Nephron progenitor cell (in vitro differentiated cells): Measurements from ENCODE around the gene MCEMP1.
A peak's percentile ranks its signal among the peaks of the same experiment; 100 is the strongest.

Source experiments
- DNase-seq: peaks from one replicate; pipeline ENCODE4 v3.0.0; 2021
- H3K27ac Mint-ChIP-seq: 2 replicates; pipeline ENCODE4 v1.8.0; 2021; ENCODE audit warnings: mild to moderate bottlenecking, moderate library complexity, mixed read lengths
- H3K27me3 Mint-ChIP-seq: 2 replicates; pipeline ENCODE4 v1.8.0; 2021; ENCODE audit warnings: mild to moderate bottlenecking, low read depth, mixed read lengths; ENCODE audit not compliant: poor library complexity
- H3K36me3 Mint-ChIP-seq: 2 replicates; pipeline ENCODE4 v1.8.0; 2021; ENCODE audit warnings: low read depth, mixed read lengths
- H3K4me1 Mint-ChIP-seq: 2 replicates; pipeline ENCODE4 v1.8.0; 2021; ENCODE audit warnings: mixed read lengths
- H3K4me3 Mint-ChIP-seq: 2 replicates; pipeline ENCODE4 v1.8.0; 2021; ENCODE audit warnings: mild to moderate bottlenecking, moderate library complexity, mixed read lengths
- H3K9me3 Mint-ChIP-seq: 2 replicates; pipeline ENCODE4 v1.8.0; 2021; ENCODE audit warnings: mild to moderate bottlenecking, moderate library complexity, mixed read lengths
- TF ChIP-seq, protein P1 (sequence below): fragments of 200-600 bp; sonication (generic); IDR thresholded peaks from 2 replicates; pipeline ENCODE4 v1.5.0; 2021; ENCODE audit warnings: antibody characterized with exemption

MCEMP1 gene

DNA sequence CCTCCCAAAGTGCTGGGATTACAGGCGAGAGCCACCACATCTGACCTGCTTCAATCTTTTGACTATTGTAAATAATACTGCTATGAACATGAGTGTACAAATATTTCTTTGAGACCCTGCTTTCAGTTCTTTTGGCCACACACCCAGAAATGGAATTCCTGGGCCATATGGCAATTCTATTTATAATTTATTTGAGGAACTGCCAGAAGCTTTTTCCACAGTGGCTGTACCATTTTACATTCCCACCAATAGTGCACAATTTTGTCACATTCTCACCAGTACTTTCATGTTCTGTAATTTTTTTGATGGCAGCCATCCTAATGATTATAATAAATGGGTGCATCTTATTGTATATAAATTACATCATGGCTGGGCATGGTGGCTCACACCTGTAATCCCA is 38.8 kb downstream of the MCEMP1 start:
- Mint-ChIP-seq H3K4me1 (no peaks in the 10 kb centered on the region), H3K36me3 (no peaks in the 10 kb centered on the region), H3K27me3 (peaks cover 25% of the 10 kb centered on the region), H3K9me3 (peaks cover 13% of the 10 kb centered on the region), H3K4me3 (no peak overlapping the region), H3K27ac (no peak overlapping the region)
- DNase-seq, result no peak
- TF ChIP-seq, protein P1, sequence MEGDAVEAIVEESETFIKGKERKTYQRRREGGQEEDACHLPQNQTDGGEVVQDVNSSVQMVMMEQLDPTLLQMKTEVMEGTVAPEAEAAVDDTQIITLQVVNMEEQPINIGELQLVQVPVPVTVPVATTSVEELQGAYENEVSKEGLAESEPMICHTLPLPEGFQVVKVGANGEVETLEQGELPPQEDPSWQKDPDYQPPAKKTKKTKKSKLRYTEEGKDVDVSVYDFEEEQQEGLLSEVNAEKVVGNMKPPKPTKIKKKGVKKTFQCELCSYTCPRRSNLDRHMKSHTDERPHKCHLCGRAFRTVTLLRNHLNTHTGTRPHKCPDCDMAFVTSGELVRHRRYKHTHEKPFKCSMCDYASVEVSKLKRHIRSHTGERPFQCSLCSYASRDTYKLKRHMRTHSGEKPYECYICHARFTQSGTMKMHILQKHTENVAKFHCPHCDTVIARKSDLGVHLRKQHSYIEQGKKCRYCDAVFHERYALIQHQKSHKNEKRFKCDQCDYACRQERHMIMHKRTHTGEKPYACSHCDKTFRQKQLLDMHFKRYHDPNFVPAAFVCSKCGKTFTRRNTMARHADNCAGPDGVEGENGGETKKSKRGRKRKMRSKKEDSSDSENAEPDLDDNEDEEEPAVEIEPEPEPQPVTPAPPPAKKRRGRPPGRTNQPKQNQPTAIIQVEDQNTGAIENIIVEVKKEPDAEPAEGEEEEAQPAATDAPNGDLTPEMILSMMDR, result no peak

DNA sequence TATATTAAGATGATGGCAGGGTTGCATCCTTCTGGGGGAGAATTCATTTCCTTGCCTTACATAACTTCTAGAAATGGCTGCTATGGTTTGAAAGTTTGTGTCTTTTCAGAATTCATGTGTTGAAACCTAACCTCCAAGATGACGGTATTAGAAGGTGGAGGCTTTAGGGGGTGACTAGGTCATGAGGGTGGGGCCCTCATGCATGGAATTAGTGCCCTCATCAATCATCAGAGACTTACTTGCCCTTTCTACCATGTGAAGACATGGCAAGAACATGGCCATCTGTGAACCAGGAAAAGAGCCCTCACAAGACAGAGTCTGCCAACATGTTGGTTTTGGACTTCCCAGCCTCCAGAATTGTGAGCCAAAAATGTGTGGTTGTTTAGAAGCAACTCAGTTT is 39.9 kb downstream of the MCEMP1 start:
- Mint-ChIP-seq H3K27me3 (peaks cover 30% of the 10 kb centered on the region), H3K36me3 (no peaks in the 10 kb centered on the region), H3K9me3 (peaks cover 13% of the 10 kb centered on the region), H3K27ac (no peak overlapping the region), H3K4me1 (no peaks in the 10 kb centered on the region), H3K4me3 (no peak overlapping the region)
- TF ChIP-seq, protein P1, result no peak
- DNase-seq, result no peak

DNA sequence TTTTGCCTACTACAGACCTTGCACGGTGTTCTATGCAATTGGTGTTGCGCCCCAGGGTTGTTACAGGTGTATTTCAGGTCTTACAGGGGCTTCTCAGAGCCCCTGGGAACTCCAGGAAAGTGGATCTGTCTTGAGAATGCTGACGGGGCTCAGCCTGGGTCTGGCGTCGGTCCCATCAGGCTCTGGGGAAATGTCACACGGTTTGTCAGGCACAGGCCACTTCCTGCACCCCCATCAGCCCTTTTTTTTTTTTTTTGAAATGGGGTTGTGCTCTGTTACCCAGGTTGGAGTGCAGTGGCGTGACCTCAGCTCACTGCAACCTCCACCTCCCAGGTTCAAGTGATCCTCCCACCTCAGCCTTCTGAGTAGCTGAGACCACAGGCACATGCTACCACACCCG is 41.8 kb downstream of the MCEMP1 start:
- Mint-ChIP-seq H3K4me3 (no peak overlapping the region), H3K4me1 (no peaks in the 10 kb centered on the region), H3K9me3 (peaks cover 13% of the 10 kb centered on the region), H3K36me3 (no peaks in the 10 kb centered on the region), H3K27me3 (peaks cover 36% of the 10 kb centered on the region), H3K27ac (no peak overlapping the region)
- TF ChIP-seq, protein P1, result no peak
- DNase-seq, result no peak

DNA sequence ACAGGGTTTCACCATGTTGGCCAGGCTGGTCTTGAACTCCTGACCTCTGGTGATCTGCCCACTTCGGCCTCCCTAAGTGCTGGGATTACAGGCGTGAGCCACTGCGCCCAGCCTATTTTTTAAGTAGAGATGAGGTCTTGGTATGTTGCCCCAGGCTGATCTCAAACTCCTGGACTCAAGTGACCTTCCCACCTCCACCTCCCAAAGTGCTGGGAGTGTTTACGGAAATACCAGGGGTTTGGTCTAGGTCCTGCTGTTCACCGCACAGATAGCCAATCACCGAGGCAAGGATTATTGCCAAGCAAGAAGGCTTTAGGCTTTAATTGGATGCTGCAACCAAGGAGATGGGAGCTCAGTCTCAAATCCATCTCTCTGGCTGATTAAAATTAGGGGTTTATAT is 43.5 kb downstream of the MCEMP1 start:
- no peaks in the 10 kb centered on the region for H3K36me3 Mint-ChIP-seq
- TF ChIP-seq, protein P1, result no peak
- H3K27me3 Mint-ChIP-seq, result peaks cover 52% of the 10 kb centered on the region
- no peaks in the 10 kb centered on the region for H3K4me1 Mint-ChIP-seq
- DNase-seq, result no peak
- peaks cover 13% of the 10 kb centered on the region for H3K9me3 Mint-ChIP-seq
- no peak overlapping the region for H3K4me3 Mint-ChIP-seq
- H3K27ac Mint-ChIP-seq, result peak overlapping the region; percentile 80

DNA sequence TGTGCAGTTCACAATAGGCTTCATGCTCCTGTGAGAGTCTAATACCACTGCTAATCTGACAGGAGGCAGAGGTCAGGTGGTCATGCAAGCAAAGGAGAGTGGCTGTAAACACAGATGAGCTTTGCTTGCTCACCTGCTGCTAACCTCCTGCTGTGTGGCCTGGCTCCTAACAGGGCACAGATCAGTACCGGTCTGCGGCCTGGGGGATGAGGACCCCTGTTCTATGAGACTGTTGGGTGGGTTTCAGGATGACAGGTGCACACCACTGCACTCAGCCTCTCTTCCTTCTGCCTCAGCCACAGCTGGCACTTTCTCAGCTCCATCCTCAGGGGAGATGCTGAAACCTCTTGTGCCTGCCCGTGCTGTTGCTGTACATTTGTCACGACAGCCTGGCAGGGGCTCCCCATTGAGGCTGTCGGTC is 45.4 kb downstream of the MCEMP1 start:
- Mint-ChIP-seq H3K4me3 (no peak overlapping the region), H3K36me3 (no peaks in the 10 kb centered on the region), H3K27me3 (peaks cover 64% of the 10 kb centered on the region), H3K27ac (no peak overlapping the region), H3K9me3 (peaks cover 11% of the 10 kb centered on the region), H3K4me1 (no peaks in the 10 kb centered on the region)
- DNase-seq, result no peak
- TF ChIP-seq, protein P1, result no peak

DNA sequence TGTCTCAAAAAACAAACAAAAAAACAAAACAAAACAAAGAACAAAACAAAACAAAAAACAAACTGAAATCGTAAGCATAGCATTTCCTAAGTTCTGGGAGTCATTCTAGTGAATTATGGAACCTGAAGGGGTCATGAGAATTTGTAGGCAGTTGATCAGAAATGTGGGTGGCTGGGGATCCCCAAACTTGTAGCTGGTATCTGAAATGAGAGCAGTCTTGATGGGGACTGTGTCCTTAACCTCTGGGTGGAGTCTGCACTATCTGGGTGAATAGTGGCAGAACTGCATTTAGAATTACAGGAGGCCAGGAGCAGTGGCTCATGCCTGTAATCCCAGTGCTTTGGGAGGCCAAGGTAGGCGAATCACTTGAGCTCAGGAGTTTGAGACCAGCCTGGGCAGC is 48.9 kb downstream of the MCEMP1 start:
- no peak for DNase-seq
- Mint-ChIP-seq H3K4me3 (no peak overlapping the region), H3K4me1 (no peaks in the 10 kb centered on the region), H3K36me3 (no peaks in the 10 kb centered on the region), H3K27ac (no peak overlapping the region), H3K9me3 (peaks cover 8% of the 10 kb centered on the region), H3K27me3 (peaks cover 79% of the 10 kb centered on the region)
- TF ChIP-seq, protein P1, result no peak
